Smooth muscle cell of the brain vasculature (primary cell): Measurements from ENCODE around the gene CD5L.

Experiments used
- DNase-seq: peaks from one replicate; pipeline ENCODE4 v3.0.0-alpha.2; 2012; ENCODE audit warnings: low read depth, low spot score

Gene CD5L

GRCh38 chr1:157841708-157842107, at the start of gene CD5L:
CD5L (minus strand) TSS chr1:157841808; CDS start chr1:157841701, 107 bp downstream.
- DNase-seq = no peak

GRCh38 chr1:157882580-157882979, 41.0 kb upstream of the CD5L start:
- DNase-seq = no peak

DNA sequence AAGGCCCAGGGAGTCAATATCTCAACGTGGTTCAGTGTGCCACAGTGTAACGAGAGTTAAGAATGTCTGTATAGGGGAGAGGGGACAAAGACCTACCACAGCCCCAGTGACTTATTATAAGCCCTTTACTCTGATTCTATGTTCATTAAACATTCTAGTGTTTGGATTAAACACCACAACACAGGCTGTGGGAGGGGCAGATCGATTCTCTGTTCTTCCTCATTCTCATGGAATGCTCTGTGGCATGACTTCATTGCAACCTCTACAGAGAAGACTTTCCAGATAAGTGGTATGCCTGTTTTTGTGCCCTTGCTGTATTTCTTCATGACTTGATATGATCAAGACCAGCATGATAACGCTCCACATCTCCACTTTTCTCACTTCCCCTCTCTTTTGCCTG, 39.0 kb upstream of the CD5L start:
- DNase-seq = no peak

- DNase-seq = no peak
Measured at GRCh38 chr1:157878059-157878458, 36.5 kb upstream of the CD5L start.

- no peak for DNase-seq
Measured at GRCh38 chr1:157870490-157870889, 28.9 kb upstream of the CD5L start.

- DNase-seq = no peak
Measured at GRCh38 chr1:157868654-157869053, 27.0 kb upstream of the CD5L start.

DNA sequence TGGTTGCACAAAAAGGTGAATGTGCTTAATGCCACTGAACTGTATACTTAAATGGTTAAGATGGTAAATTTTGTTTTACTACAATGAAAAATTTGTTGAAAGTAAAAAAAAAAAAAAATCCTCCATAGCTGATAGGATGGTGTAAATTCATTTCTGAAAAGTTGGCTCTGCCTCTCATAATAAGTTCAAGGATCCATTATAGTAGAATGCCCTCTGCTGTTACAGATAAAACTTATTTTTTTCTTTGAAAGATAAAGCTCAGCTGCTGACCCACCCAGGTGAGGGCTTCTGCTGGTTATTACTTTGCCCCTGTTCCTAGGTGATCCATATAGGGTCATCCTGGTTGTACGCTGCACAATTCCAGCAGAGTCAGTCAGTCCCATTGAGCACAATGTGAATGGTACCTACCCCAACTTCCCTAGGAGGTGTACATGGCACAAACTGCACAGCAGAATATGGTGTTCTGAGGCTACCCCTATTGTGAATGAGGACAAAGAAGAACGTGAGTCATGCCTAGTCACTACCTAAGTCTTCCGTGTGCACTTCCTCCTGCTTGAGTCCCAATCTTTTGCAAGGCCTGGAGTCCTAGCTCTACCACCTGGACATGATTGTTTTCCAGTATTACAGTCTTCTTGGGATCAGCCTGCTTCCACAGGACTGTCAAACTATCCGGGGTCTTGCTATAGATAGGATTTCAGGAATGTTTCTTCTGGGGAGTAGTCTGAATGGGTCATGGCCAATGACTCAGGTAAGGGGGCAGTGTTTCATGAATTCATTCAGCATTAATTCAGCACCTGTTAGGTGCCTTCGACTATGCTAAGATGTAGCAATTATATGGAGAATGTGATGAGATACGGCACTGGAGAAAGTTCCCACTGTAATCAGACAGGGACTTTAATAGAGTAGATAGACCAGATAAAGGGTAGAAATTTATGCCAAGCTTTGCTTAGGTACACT, 20.8 kb upstream of the CD5L start:
- DNase-seq = no peak

GRCh38 chr1:157856538-157856937, 14.9 kb upstream of the CD5L start:
- no peak for DNase-seq

GRCh38 chr1:157852476-157852875, 10.9 kb upstream of the CD5L start:
- DNase-seq = no peak

GRCh38 chr1:157849229-157849875, 7.7 kb upstream of the CD5L start:
- no peak for DNase-seq

DNA sequence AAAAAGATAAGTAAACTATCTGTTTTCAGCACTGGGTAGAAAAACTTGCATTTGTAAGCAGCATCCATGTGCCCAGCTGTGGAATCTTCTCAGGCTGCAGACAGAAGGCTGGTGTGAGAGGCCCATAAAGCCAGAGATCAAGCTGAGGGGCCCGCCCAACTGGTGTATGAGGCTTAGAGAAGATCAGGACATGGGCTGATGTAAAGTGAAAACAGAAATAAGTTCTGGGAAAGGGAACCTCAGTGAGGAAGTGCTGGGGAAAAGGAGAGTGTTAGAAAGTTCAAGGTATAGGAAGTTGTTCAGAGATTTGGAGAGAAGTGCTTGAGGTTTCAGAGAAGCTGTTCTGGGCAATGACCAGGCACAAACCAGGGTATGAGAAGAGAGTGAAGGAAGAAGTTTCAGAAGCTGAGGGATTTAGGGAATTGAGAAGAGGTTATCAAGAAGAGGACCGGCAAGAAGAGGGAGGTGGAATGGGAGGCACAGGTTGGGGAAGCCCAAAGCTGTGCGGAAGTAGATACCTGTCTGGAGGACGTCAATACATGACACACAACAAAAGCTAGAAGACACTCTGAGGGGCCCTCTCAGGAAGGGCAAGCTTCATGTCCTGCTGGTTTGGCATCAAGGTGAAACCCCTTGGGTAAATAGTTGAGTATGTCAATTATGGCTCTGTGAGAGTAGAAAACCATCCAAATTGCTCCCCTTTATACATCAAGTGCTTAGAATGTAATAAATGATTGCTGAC, 2.7 kb upstream of the CD5L start:
- no peak for DNase-seq

- DNase-seq = no peak
Measured at GRCh38 chr1:157842939-157843338, 1.3 kb upstream of the CD5L start.

GRCh38 chr1:157838966-157839365, 2.6 kb downstream of the CD5L start:
- DNase-seq = no peak

GRCh38 chr1:157834430-157834829, 7.2 kb downstream of the CD5L start:
- DNase-seq = no peak

DNA sequence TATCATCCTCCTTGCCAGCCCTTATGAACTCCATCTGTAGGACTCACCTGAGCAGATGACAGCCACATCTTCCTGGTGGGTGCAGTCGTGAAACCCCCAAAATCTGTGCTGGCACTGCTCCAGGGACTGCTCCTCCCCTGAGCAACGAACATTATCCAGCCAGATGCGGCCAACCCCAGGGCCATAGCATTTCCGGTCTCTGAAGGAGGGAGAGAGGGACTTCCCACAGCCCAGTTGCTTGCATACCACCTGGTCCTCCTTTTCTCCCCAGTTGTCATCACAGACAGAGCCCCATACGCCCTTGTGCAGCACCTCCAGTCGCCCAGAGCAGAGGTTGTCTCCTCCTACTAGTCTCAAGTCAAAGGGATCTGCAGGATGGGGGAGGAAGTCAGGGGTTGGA, 8.5 kb downstream of the CD5L start:
- no peak for DNase-seq

- no peak for DNase-seq
Measured at GRCh38 chr1:157831968-157832626, 9.5 kb downstream of the CD5L start.

- DNase-seq = no peak
Measured at GRCh38 chr1:157830887-157831286, 10.7 kb downstream of the CD5L start.

GRCh38 chr1:157829711-157830110, 11.9 kb downstream of the CD5L start:
- DNase-seq = no peak

DNA sequence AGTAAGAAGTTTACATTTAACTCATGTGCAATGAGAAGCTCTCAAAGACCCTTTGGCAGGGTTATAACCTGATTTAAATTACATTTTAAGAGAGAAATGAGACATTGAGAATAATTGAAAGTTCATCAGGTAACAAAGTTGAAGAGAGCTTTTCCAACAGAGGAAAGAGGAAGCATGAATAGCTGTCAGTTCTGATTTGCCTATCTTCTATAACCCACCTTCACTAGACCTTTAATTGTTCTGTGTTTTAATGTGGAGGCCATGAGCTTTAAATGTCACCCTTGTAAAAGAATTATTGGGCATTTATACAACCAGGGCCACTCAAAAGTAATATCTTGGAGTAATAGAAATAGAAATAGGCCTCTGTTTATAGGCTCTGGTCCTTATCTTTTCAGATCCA, 12.4 kb downstream of the CD5L start:
- no peak for DNase-seq

- no peak for DNase-seq
Measured at GRCh38 chr1:157820299-157820698, 21.3 kb downstream of the CD5L start.

GRCh38 chr1:157819896-157820295, 21.7 kb downstream of the CD5L start, which contains the start of gene FCRL1:
FCRL1 (minus strand) TSS chr1:157820120; CDS start chr1:157820037, 83 bp downstream.
- no peak for DNase-seq

GRCh38 chr1:157819215-157819614, 22.4 kb downstream of the CD5L start:
- DNase-seq = no peak
